Spinal cord (tissue), 10 donors: ENCODE measurements around the gene CRISP2. TPM values are rescaled to one million over a fixed set of nuclear protein-coding genes. Genes with fewer than 3 reads are reported as not detected.

Experiments used
- DNase-seq, 6 donors: peaks; one replicate each; pipeline versions ENCODE4 v3.0.0 to v3.0.0-alpha.2; 2013 to 2015; ENCODE audit warnings: low spot score in 6 of 6, low read depth in 4 of 6
- H3K27ac ChIP-seq: one replicate; pipeline ENCODE4 v1.5.1; 2013; ENCODE audit warnings: low read depth, low read length, control low read depth
- H3K27me3 ChIP-seq: one replicate; pipeline ENCODE4 v1.6.1; 2013; ENCODE audit warnings: low read length; ENCODE audit not compliant: control insufficient read depth, insufficient read depth
- H3K36me3 ChIP-seq: one replicate; pipeline ENCODE4 v1.6.1; 2013; ENCODE audit warnings: low read length; ENCODE audit not compliant: control insufficient read depth, insufficient read depth
- H3K4me1 ChIP-seq: one replicate; pipeline ENCODE4 v1.6.1; 2013; ENCODE audit warnings: low read length; ENCODE audit not compliant: control insufficient read depth, insufficient read depth
- H3K4me3 ChIP-seq: one replicate; pipeline ENCODE4 v1.5.1; 2013; ENCODE audit warnings: low read depth, low read length, control low read depth
- H3K9me3 ChIP-seq: one replicate; pipeline ENCODE4 v1.6.1; 2013; ENCODE audit warnings: low read length; ENCODE audit not compliant: control insufficient read depth, insufficient read depth
- WGBS: methylation state at CpG from one replicate; pipeline ENCODE4 v1.1.5; 2013; ENCODE audit warnings: missing lambda C conversion rate; ENCODE audit not compliant: insufficient coverage; 5-methylcytosine and 5-hydroxymethylcytosine counted together
- polyA plus RNA-seq, 2 donors: library from polyadenylated mRNA; unstranded; fragments of 120-200 nt; gene quantifications; one replicate each; pipeline ENCODE4 v1.2.1, GENCODE V29; 2013; ENCODE audit not compliant: insufficient read length in 2 of 2
- total RNA-seq, 2 donors: library from RNA; depleted of rRNA in 1 of 2; stranded (reverse); fragments of 120-200 nt in 1 of 2; fragments of >200 nt in 1 of 2; gene quantifications; one replicate each; pipeline versions ENCODE4 v1.2.3 to v1.2.4, GENCODE V29; 2013 to 2014
- donor health status: healthy.

Gene CRISP2
- total and polyA plus RNA-seq, 4 donors: 0.44 to 2.6 (median 1.9) TPM

GRCh38 chr6:49720372-49720771 lies 7.0 kb upstream of the CRISP2 start:
- Histone ChIP-seq H3K4me1 (no peaks in the 10 kb centered on the region), H3K27me3 (no peaks in the 10 kb centered on the region), H3K4me3 (no peak overlapping the region), H3K27ac (no peak overlapping the region), H3K9me3 (peaks cover 4% of the 10 kb centered on the region), H3K36me3 (no peaks in the 10 kb centered on the region)
- WGBS: 100% methylated on average over 1 of the region's 7 CpGs
- no peak for DNase-seq

GRCh38 chr6:49698478-49698877 lies 14.9 kb downstream of the CRISP2 start:
- H3K4me1 ChIP-seq: no peaks in the 10 kb centered on the region
- no peaks in the 10 kb centered on the region for H3K27me3 ChIP-seq
- no peak overlapping the region for H3K27ac ChIP-seq
- H3K4me3 ChIP-seq: no peak overlapping the region
- DNase-seq: no peak
- H3K9me3 ChIP-seq: peaks cover 1% of the 10 kb centered on the region
- no peaks in the 10 kb centered on the region for H3K36me3 ChIP-seq

GRCh38 chr6:49693512-49693911 lies 19.8 kb downstream of the CRISP2 start:
- no peak overlapping the region for H3K27ac ChIP-seq
- H3K36me3 ChIP-seq: no peaks in the 10 kb centered on the region
- no CpG with 5 or more reads among the region's 1 CpG for WGBS
- H3K4me3 ChIP-seq: no peak overlapping the region
- no peak for DNase-seq
- no peaks in the 10 kb centered on the region for H3K4me1 ChIP-seq
- H3K9me3 ChIP-seq: no peaks in the 10 kb centered on the region
- H3K27me3 ChIP-seq: no peaks in the 10 kb centered on the region

GRCh38 chr6:49692534-49692933 lies 20.8 kb downstream of the CRISP2 start:
- Histone ChIP-seq H3K9me3 (no peaks in the 10 kb centered on the region), H3K4me3 (no peak overlapping the region), H3K36me3 (no peaks in the 10 kb centered on the region), H3K27me3 (no peaks in the 10 kb centered on the region), H3K4me1 (no peaks in the 10 kb centered on the region), H3K27ac (no peak overlapping the region)
- WGBS: 100% methylated on average over 1 of the region's 2 CpGs
- DNase-seq: no peak

GRCh38 chr6:49676671-49677281 lies 36.6 kb downstream of the CRISP2 start:
- DNase-seq: no peak
- H3K9me3 ChIP-seq: no peaks in the 10 kb centered on the region
- H3K4me1 ChIP-seq: no peaks in the 10 kb centered on the region
- no peaks in the 10 kb centered on the region for H3K36me3 ChIP-seq
- 50% methylated on average over 1 of the region's 4 CpGs for WGBS
- H3K27me3 ChIP-seq: no peaks in the 10 kb centered on the region
- no peak overlapping the region for H3K4me3 ChIP-seq
- no peak overlapping the region for H3K27ac ChIP-seq

GRCh38 chr6:49675816-49676215 lies 37.5 kb downstream of the CRISP2 start:
- Histone ChIP-seq H3K4me3 (no peak overlapping the region), H3K9me3 (no peaks in the 10 kb centered on the region), H3K27ac (no peak overlapping the region), H3K36me3 (no peaks in the 10 kb centered on the region), H3K4me1 (no peaks in the 10 kb centered on the region), H3K27me3 (no peaks in the 10 kb centered on the region)
- DNase-seq: no peak
- 67% methylated on average over 1 of the region's 1 CpG for WGBS

GRCh38 chr6:49668083-49668511 lies 45.2 kb downstream of the CRISP2 start:
- H3K36me3 ChIP-seq: no peaks in the 10 kb centered on the region
- H3K4me1 ChIP-seq: no peaks in the 10 kb centered on the region
- H3K4me3 ChIP-seq: no peak overlapping the region
- no peaks in the 10 kb centered on the region for H3K9me3 ChIP-seq
- H3K27ac ChIP-seq: no peak overlapping the region
- no peak for DNase-seq
- H3K27me3 ChIP-seq: no peaks in the 10 kb centered on the region

GRCh38 chr6:49666930-49667757 lies 46.2 kb downstream of the CRISP2 start:
- no peaks in the 10 kb centered on the region for H3K36me3 ChIP-seq
- H3K4me1 ChIP-seq: no peaks in the 10 kb centered on the region
- H3K27me3 ChIP-seq: no peaks in the 10 kb centered on the region
- no peak overlapping the region for H3K4me3 ChIP-seq
- WGBS: no CpG with 5 or more reads among the region's 5 CpGs
- no peak for DNase-seq
- no peaks in the 10 kb centered on the region for H3K9me3 ChIP-seq
- no peak overlapping the region for H3K27ac ChIP-seq

GRCh38 chr6:49666480-49666879 lies 46.9 kb downstream of the CRISP2 start:
- no CpG with 5 or more reads among the region's 1 CpG for WGBS
- no peak overlapping the region for H3K27ac ChIP-seq

GRCh38 chr6:49664817-49665216 lies 48.5 kb downstream of the CRISP2 start:
- no peak overlapping the region for H3K4me3 ChIP-seq
- WGBS: 100% methylated on average over 1 of the region's 3 CpGs
- DNase-seq: no peak

More at GRCh38 chr6:49666480-49666879, 46.9 kb downstream of the CRISP2 start:
- no peaks in the 10 kb centered on the region for H3K9me3 ChIP-seq
- H3K4me1 ChIP-seq: no peaks in the 10 kb centered on the region
- no peaks in the 10 kb centered on the region for H3K36me3 ChIP-seq
- DNase-seq: no peak
- no peaks in the 10 kb centered on the region for H3K27me3 ChIP-seq
- no peak overlapping the region for H3K4me3 ChIP-seq

More at GRCh38 chr6:49664817-49665216, 48.5 kb downstream of the CRISP2 start:
- no peaks in the 10 kb centered on the region for H3K9me3 ChIP-seq
- H3K36me3 ChIP-seq: no peaks in the 10 kb centered on the region
- no peak overlapping the region for H3K27ac ChIP-seq
- no peaks in the 10 kb centered on the region for H3K27me3 ChIP-seq
- H3K4me1 ChIP-seq: no peaks in the 10 kb centered on the region
